ENCODE results near the gene UBE2E2. TPM values are rescaled to one million over a fixed set of nuclear protein-coding genes. Genes with fewer than 3 reads are reported as not detected.
"Not testable (repeated sequence)": the region's sequence is repeated elsewhere in the genome, so short reads cannot be mapped to it uniquely, and the experiment has no call there.

The UBE2E2 gene
- total and polyA plus RNA-seq, 2 experiments from 2014 or later = 29.0 to 75.4 TPM

- in situ Hi-C loops (cut with MboI) = no loop called here
- no peak for DNase-seq
These were observed 140.4 kb downstream of the UBE2E2 start for GRCh38 chr3:23343509-23343908.

GRCh38 chr3:23344886-23345285, 141.8 kb downstream of the UBE2E2 start:
- Histone ChIP-seq H3K4me3 (no peak overlapping the region), H3K36me3 (ENCODE audit: low read depth) (no peaks in the 10 kb centered on the region), H3K27me3 (replicated peaks; ENCODE audit: insufficient read depth) (no peaks in the 10 kb centered on the region), H3K9me3 (ENCODE audit: low read depth) (no peaks in the 10 kb centered on the region), H3K27ac (no peak overlapping the region), H3F3A (ENCODE audit: insufficient read depth) (no peaks in the 10 kb centered on the region), H2AFZ (no peak overlapping the region), H3K4me1 (ENCODE audit: insufficient read depth) (no peaks in the 10 kb centered on the region), H3K79me2 (ENCODE audit: insufficient read depth) (peaks cover 17% of the 10 kb centered on the region; the same call in 1 of the 2 replicates), H3K4me2 (ENCODE audit: unreplicated experiment) (no peak overlapping the region), H3K9me2 (ENCODE audit: insufficient read depth) (no peaks in the 10 kb centered on the region), H3K9ac (no peak overlapping the region), H4K20me1 (ENCODE audit: insufficient read depth) (peaks cover 6% of the 10 kb centered on the region; the same call in 1 of the 2 replicates)
- TF ChIP-seq EZH2 (IDR thresholded peaks at IDR 0.05; ENCODE audit: insufficient read depth, poor library complexity, severe bottlenecking) (no peak), EZH2phosphoT487 (IDR thresholded peaks at IDR 0.05; ENCODE audit: insufficient read depth, low read depth) (no peak)
- in situ Hi-C loops (cut with MboI) = no loop called here
- no peak for DNase-seq
- WGBS, 2 experiments (ENCODE audit: low coverage in 1 of 2, low lambda C conversion rate in 2 of 2, missing lambda C conversion rate in 2 of 2) = 50 to 75% methylated on average over 1 of the region's 1 CpG

More at GRCh38 chr3:23343509-23343908, 140.4 kb downstream of the UBE2E2 start:
- Histone ChIP-seq H3K9me2 (ENCODE audit: insufficient read depth) (no peaks in the 10 kb centered on the region), H2AFZ (no peak overlapping the region), H3K9ac (no peak overlapping the region), H3K79me2 (ENCODE audit: insufficient read depth) (peaks cover 17% of the 10 kb centered on the region), H3K36me3 (ENCODE audit: low read depth) (no peaks in the 10 kb centered on the region), H3K9me3 (ENCODE audit: low read depth) (no peaks in the 10 kb centered on the region), H3K27me3 (replicated peaks; ENCODE audit: insufficient read depth) (no peaks in the 10 kb centered on the region), H3K4me1 (ENCODE audit: insufficient read depth) (no peaks in the 10 kb centered on the region), H3K4me2 (ENCODE audit: unreplicated experiment) (no peak overlapping the region), H4K20me1 (ENCODE audit: insufficient read depth) (peaks cover 6% of the 10 kb centered on the region; the same call in 1 of the 2 replicates), H3F3A (ENCODE audit: insufficient read depth) (no peaks in the 10 kb centered on the region), H3K4me3 (no peak overlapping the region), H3K27ac (no peak overlapping the region)
- no peak for TF ChIP-seq EZH2 (IDR thresholded peaks at IDR 0.05; ENCODE audit: insufficient read depth, poor library complexity, severe bottlenecking)
- no peak for TF ChIP-seq EZH2phosphoT487 (IDR thresholded peaks at IDR 0.05; ENCODE audit: insufficient read depth, low read depth)
- WGBS, 2 experiments (ENCODE audit: low coverage in 1 of 2, low lambda C conversion rate in 2 of 2, missing lambda C conversion rate in 2 of 2) = 87 to 90% methylated on average over 7 of the region's 7 CpGs

GRCh38 chr3:23349444-23349843, 146.3 kb downstream of the UBE2E2 start:
- in situ Hi-C loops (cut with MboI); H2AFZ ChIP-seq; H3K9me2 ChIP-seq (ENCODE audit: insufficient read depth); H3K4me3 ChIP-seq; H3K36me3 ChIP-seq (ENCODE audit: low read depth); H3K4me1 ChIP-seq (ENCODE audit: insufficient read depth); H3K9ac ChIP-seq; H3K27ac ChIP-seq; H3K27me3 ChIP-seq (replicated peaks; ENCODE audit: insufficient read depth); H3K4me2 ChIP-seq (ENCODE audit: unreplicated experiment); H4K20me1 ChIP-seq (ENCODE audit: insufficient read depth); H3K9me3 ChIP-seq (ENCODE audit: low read depth); H3F3A ChIP-seq (ENCODE audit: insufficient read depth); H3K79me2 ChIP-seq (ENCODE audit: insufficient read depth); DNase-seq: not testable (repeated sequence)
- 86 to 98% methylated on average over 14 to 15 of the region's 15 CpGs for WGBS, 2 experiments (ENCODE audit: low coverage in 1 of 2, low lambda C conversion rate in 2 of 2, missing lambda C conversion rate in 2 of 2)

- Histone ChIP-seq H3K79me2 (ENCODE audit: insufficient read depth) (no peaks in the 10 kb centered on the region), H3K9me2 (ENCODE audit: insufficient read depth) (no peaks in the 10 kb centered on the region), H3K9ac (no peak overlapping the region), H3K27ac (no peak overlapping the region), H3K27me3 (replicated peaks; ENCODE audit: insufficient read depth) (no peaks in the 10 kb centered on the region), H3K4me1 (ENCODE audit: insufficient read depth) (no peaks in the 10 kb centered on the region), H3K4me3 (no peak overlapping the region), H3K9me3 (ENCODE audit: low read depth) (no peaks in the 10 kb centered on the region), H3F3A (ENCODE audit: insufficient read depth) (no peaks in the 10 kb centered on the region), H3K36me3 (ENCODE audit: low read depth) (no peaks in the 10 kb centered on the region), H3K4me2 (ENCODE audit: unreplicated experiment) (no peak overlapping the region), H2AFZ (no peak overlapping the region), H4K20me1 (ENCODE audit: insufficient read depth) (no peaks in the 10 kb centered on the region)
- DNase-seq = peak; percentile 11
- TF ChIP-seq EZH2phosphoT487 (IDR thresholded peaks at IDR 0.05; ENCODE audit: insufficient read depth, low read depth) = no peak
- TF ChIP-seq EZH2 (IDR thresholded peaks at IDR 0.05; ENCODE audit: insufficient read depth, poor library complexity, severe bottlenecking) = no peak
- in situ Hi-C loops (cut with MboI) = no loop called here
- WGBS, 2 experiments (ENCODE audit: low coverage in 1 of 2, low lambda C conversion rate in 2 of 2, missing lambda C conversion rate in 2 of 2) = 47 to 51% methylated on average over 3 of the region's 3 CpGs
These were observed 153.0 kb downstream of the UBE2E2 start for GRCh38 chr3:23356169-23356568.

- Histone ChIP-seq H3K27ac (no peak overlapping the region), H3K36me3 (ENCODE audit: low read depth) (no peaks in the 10 kb centered on the region), H4K20me1 (ENCODE audit: insufficient read depth) (no peaks in the 10 kb centered on the region), H3K4me1 (ENCODE audit: insufficient read depth) (no peaks in the 10 kb centered on the region), H3K4me3 (no peak overlapping the region), H3K9me2 (ENCODE audit: insufficient read depth) (no peaks in the 10 kb centered on the region), H3K4me2 (ENCODE audit: unreplicated experiment) (no peak overlapping the region), H3F3A (ENCODE audit: insufficient read depth) (no peaks in the 10 kb centered on the region), H3K27me3 (replicated peaks; ENCODE audit: insufficient read depth) (no peaks in the 10 kb centered on the region), H3K9ac (no peak overlapping the region), H3K79me2 (ENCODE audit: insufficient read depth) (no peaks in the 10 kb centered on the region), H3K9me3 (ENCODE audit: low read depth) (no peaks in the 10 kb centered on the region), H2AFZ (no peak overlapping the region)
- no peak for TF ChIP-seq EZH2phosphoT487 (IDR thresholded peaks at IDR 0.05; ENCODE audit: insufficient read depth, low read depth)
- TF ChIP-seq EZH2 (IDR thresholded peaks at IDR 0.05; ENCODE audit: insufficient read depth, poor library complexity, severe bottlenecking) = no peak
- in situ Hi-C loops (cut with MboI) = no loop called here
- no peak for DNase-seq
- WGBS, 2 experiments (ENCODE audit: low coverage in 1 of 2, low lambda C conversion rate in 2 of 2, missing lambda C conversion rate in 2 of 2) = 94 to 97% methylated on average over 3 of the region's 3 CpGs
These were observed 153.8 kb downstream of the UBE2E2 start for GRCh38 chr3:23356923-23357322.
